Hematopoietic multipotent progenitor cell treated with erythropoietin and hydrocortisone succinate and interleukin-3 and kit ligand, for 15 days (in vitro differentiated cells): Measurements from ENCODE around the gene EFCAB13.
"Not testable (repeated sequence)": the region's sequence is repeated elsewhere in the genome, so short reads cannot be mapped to it uniquely, and the experiment has no call there.

Experiments
- DNase-seq: peaks from one replicate; pipeline ENCODE4 v3.0.0-alpha.2; 2015; ENCODE audit warnings: low spot score

Gene EFCAB13

GRCh38 chr17:47425887-47426635 is 102.3 kb downstream of the EFCAB13 start:
- DNase-seq: not testable (repeated sequence)

DNA sequence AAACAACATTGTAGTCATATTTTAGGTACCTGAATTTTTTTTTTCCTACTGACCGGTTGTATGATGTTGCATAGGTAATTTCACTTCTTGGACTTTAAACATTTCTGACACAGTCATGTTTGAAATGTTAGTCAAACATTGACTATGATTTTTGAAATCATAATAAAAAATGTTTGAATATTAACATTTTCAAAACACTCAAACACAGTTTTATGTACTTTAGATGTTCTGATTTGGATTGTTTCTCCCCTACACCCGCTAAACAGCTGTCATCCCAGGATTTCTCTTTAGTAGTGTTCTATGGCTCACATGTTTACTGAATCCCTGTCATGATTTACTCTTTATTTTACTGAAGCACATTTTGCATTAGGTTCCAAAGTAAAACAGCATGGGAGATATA is 104.2 kb downstream of the EFCAB13 start:
- no peak for DNase-seq

GRCh38 chr17:47432240-47432639 is 108.5 kb downstream of the EFCAB13 start:
- not testable (repeated sequence) for DNase-seq

DNA sequence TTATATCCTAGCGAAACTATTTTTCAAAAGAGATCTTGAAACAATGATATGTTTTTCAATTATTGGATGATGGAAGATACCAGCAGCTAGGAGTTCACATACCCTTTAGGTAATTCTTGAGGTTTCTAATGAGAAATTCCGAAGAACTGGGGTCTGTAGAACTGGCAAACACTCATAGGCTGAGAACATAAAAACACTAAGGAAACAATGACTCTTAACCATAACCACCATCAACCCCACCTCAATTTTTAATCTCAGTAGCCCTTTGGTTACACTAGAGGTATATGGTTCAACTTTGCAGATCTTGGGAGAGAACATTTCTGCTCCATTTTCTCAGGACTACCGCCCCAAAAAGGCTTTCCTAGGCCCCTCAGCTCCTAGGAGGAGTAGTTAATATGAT is 141.4 kb downstream of the EFCAB13 start:
- no peak for DNase-seq

GRCh38 chr17:47466976-47467375 is 143.2 kb downstream of the EFCAB13 start:
- DNase-seq: not testable (repeated sequence)

GRCh38 chr17:47470836-47471235 is 147.1 kb downstream of the EFCAB13 start:
- DNase-seq: no peak

GRCh38 chr17:47472073-47472472 is 148.3 kb downstream of the EFCAB13 start:
- DNase-seq: not testable (repeated sequence)
